H1 (cell line): ENCODE results near the gene ACAT2. TPM values are rescaled to one million over a fixed set of nuclear protein-coding genes. Genes with fewer than 3 reads are reported as not detected.
A peak's percentile ranks its signal among the peaks of the same experiment; 100 is the strongest.

Experiments
- CTCF ChIA-PET: fragments of 300-600 bp; sonication (Branson Sonifier 250); formaldehyde crosslinking; loops from one replicate; lab custom pipeline; 2021; ENCODE audit not compliant: partially characterized antibody; lab: Charles Lee
- POLR2A ChIA-PET: fragments of 300-600 bp; sonication (Branson Sonifier 250); formaldehyde crosslinking; loops from one replicate; lab custom pipeline; 2021; ENCODE audit warnings: inconsistent platforms; ENCODE audit not compliant: partially characterized antibody; lab: Charles Lee
- DNase-seq, 2 experiments: peaks; one replicate each; pipeline versions ENCODE4 v3.0.0 to v3.0.0-alpha.2; 2010 to 2022; ENCODE audit warnings: low spot score in 2 of 2, low read depth in 1 of 2, mixed read lengths in 1 of 2
- FAIRE-seq: peaks from 2 replicates; lab custom pipeline; 2011; peaks lifted over from hg19 to GRCh38; lab: Jason Lieb, UNC
- H2AFZ ChIP-seq: 2 replicates; pipeline ENCODE4 v1.8.1; 2012; ENCODE audit warnings: low read length, inconsistent platforms
- H2AK5ac ChIP-seq: 2 replicates; pipeline ENCODE4 v1.6.1; 2013; ENCODE audit warnings: low read depth, low read length
- H2BK120ac ChIP-seq: replicated peaks from 2 replicates; pipeline ENCODE3; 2013; ENCODE audit warnings: low read depth, low read length, inconsistent platforms
- H2BK12ac ChIP-seq: 2 replicates; pipeline ENCODE4 v1.6.1; 2013; ENCODE audit warnings: low read depth, low read length
- H2BK15ac ChIP-seq: 2 replicates; pipeline ENCODE4 v1.6.1; 2013; ENCODE audit warnings: low read length
- H2BK20ac ChIP-seq: 2 replicates; pipeline ENCODE4 v1.6.1; 2013; ENCODE audit warnings: low read length
- H2BK5ac ChIP-seq: 2 replicates; pipeline ENCODE4 v1.6.1; 2013; ENCODE audit warnings: low read depth, low read length
- H3K14ac ChIP-seq: 2 replicates; pipeline ENCODE4 v1.6.1; 2013; ENCODE audit warnings: inconsistent platforms; ENCODE audit not compliant: insufficient read length
- H3K18ac ChIP-seq: 2 replicates; pipeline ENCODE4 v1.6.1; 2013; ENCODE audit warnings: low read length; ENCODE audit errors: extremely low read depth
- H3K23ac ChIP-seq: 2 replicates; pipeline ENCODE4 v1.6.1; 2013; ENCODE audit warnings: inconsistent platforms; ENCODE audit not compliant: insufficient read length
- H3K23me2 ChIP-seq: 2 replicates; pipeline ENCODE4 v1.6.1; 2013; ENCODE audit warnings: low read depth, low read length
- H3K27ac ChIP-seq: 2 replicates; pipeline ENCODE4 v1.6.1; 2011; ENCODE audit warnings: low read depth, low read length, inconsistent platforms
- H3K27me3 ChIP-seq, 4 experiments: replicated peaks in 1 of 4; 1 replicate in 1 of 4; 2 replicates in 3 of 4; pipeline versions ENCODE4 v1.6.1 to v1.8.1; 2011 to 2013; ENCODE audit warnings: low read length in 3 of 4, mild to moderate bottlenecking in 3 of 4, inconsistent platforms in 2 of 4, mixed read lengths in 2 of 4, moderate library complexity in 1 of 4; ENCODE audit not compliant: control insufficient read depth in 3 of 4, insufficient read depth in 3 of 4; ENCODE audit errors: extremely low read depth in 1 of 4
- H3K36me3 ChIP-seq, 4 experiments: 2 replicates each; pipeline versions ENCODE4 v1.6.1 to v1.8.1; 2011 to 2013; ENCODE audit warnings: mild to moderate bottlenecking in 4 of 4, low read length in 3 of 4, moderate library complexity in 2 of 4, control low read depth in 1 of 4, inconsistent platforms in 1 of 4; ENCODE audit not compliant: insufficient read depth in 4 of 4, control insufficient read depth in 2 of 4
- H3K4ac ChIP-seq: replicated peaks from 2 replicates; pipeline ENCODE3; 2013; ENCODE audit warnings: low read length, low read depth, mixed read lengths, inconsistent platforms; ENCODE audit not compliant: insufficient read length
- H3K4me1 ChIP-seq, 4 experiments: replicated peaks in 1 of 4; 1 replicate in 1 of 4; 2 replicates in 3 of 4; pipeline versions ENCODE4 v1.6.1 to v1.8.1; 2011 to 2013; ENCODE audit warnings: low read length in 3 of 4, inconsistent platforms in 2 of 4, mixed read lengths in 1 of 4; ENCODE audit not compliant: insufficient read depth in 4 of 4, control insufficient read depth in 3 of 4
- H3K4me2 ChIP-seq, 2 experiments: 2 replicates each; pipeline versions ENCODE4 v1.6.1 to v1.8.1; 2011 to 2013; ENCODE audit warnings: low read depth in 2 of 2, low read length in 2 of 2, control low read depth in 1 of 2, inconsistent platforms in 1 of 2, mild to moderate bottlenecking in 1 of 2; ENCODE audit not compliant: insufficient read depth in 1 of 2
- H3K4me3 ChIP-seq, 4 experiments: fragments of 200-600, 300-600 bp in 1 of 4; sonication (generic), shearing (Covaris generic), sonication (Bioruptor Twin) in 1 of 4; 2 replicates each; pipeline versions ENCODE4 v1.5.1 to v1.8.1; 2011 to 2016; ENCODE audit warnings: low read length in 4 of 4, low read depth in 3 of 4, control low read depth in 2 of 4, inconsistent platforms in 2 of 4, mild to moderate bottlenecking in 2 of 4, mixed read lengths in 1 of 4, moderate library complexity in 1 of 4; ENCODE audit not compliant: insufficient read depth in 2 of 4; ENCODE audit errors: extremely low read depth in 1 of 4
- H3K56ac ChIP-seq: replicated peaks from 2 replicates; pipeline ENCODE3; 2013; ENCODE audit warnings: low read depth, mild to moderate bottlenecking, mixed read lengths, low read length, inconsistent platforms; ENCODE audit not compliant: insufficient read length
- H3K79me1 ChIP-seq: 2 replicates; pipeline ENCODE4 v1.6.1; 2013; ENCODE audit warnings: low read depth, low read length, control low read depth
- H3K79me2 ChIP-seq, 2 experiments: 2 replicates each; pipeline versions ENCODE4 v1.6.1 to v1.8.1; 2012 to 2013; ENCODE audit warnings: low read length in 2 of 2, mild to moderate bottlenecking in 2 of 2, inconsistent platforms in 1 of 2; ENCODE audit not compliant: insufficient read depth in 2 of 2, control insufficient read depth in 1 of 2
- H3K9ac ChIP-seq, 4 experiments: replicated peaks in 1 of 4; 1 replicate in 1 of 4; 2 replicates in 3 of 4; pipeline versions ENCODE4 v1.6.1 to v1.8.1; 2011 to 2013; ENCODE audit warnings: low read depth in 3 of 4, low read length in 3 of 4, control low read depth in 2 of 4, mild to moderate bottlenecking in 2 of 4, moderate library complexity in 2 of 4, inconsistent platforms in 1 of 4; ENCODE audit errors: extremely low read depth in 1 of 4
- H3K9me3 ChIP-seq, 2 experiments: 2 replicates each; pipeline versions ENCODE4 v1.6.1 to v1.8.1; 2012 to 2013; ENCODE audit warnings: mild to moderate bottlenecking in 2 of 2, moderate library complexity in 2 of 2, control low read depth in 1 of 2, inconsistent platforms in 1 of 2, low read depth in 1 of 2, low read length in 1 of 2, mixed read lengths in 1 of 2; ENCODE audit not compliant: insufficient read depth in 2 of 2
- H4K20me1 ChIP-seq, 2 experiments: replicated peaks in 1 of 2; 2 replicates each; pipeline versions ENCODE3 to v1.8.1; 2011 to 2013; ENCODE audit warnings: inconsistent platforms in 2 of 2, low read length in 2 of 2, mild to moderate bottlenecking in 1 of 2; ENCODE audit not compliant: insufficient read depth in 2 of 2, control insufficient read depth in 1 of 2
- H4K5ac ChIP-seq: 2 replicates; pipeline ENCODE4 v1.6.1; 2013; ENCODE audit warnings: low read length, low read depth, mixed read lengths, inconsistent platforms; ENCODE audit not compliant: insufficient read length
- H4K8ac ChIP-seq: 2 replicates; pipeline ENCODE4 v1.8.0; 2013; ENCODE audit warnings: mild to moderate bottlenecking, moderate library complexity, low read length, inconsistent platforms; ENCODE audit not compliant: insufficient read depth; ENCODE audit errors: extremely low read depth
- H4K91ac ChIP-seq: replicated peaks from 2 replicates; pipeline ENCODE3; 2013; ENCODE audit warnings: low read length, mixed read lengths, inconsistent platforms; ENCODE audit not compliant: insufficient read length
- KDM4A ChIP-seq: IDR thresholded peaks from one replicate; pipeline ENCODE4 v1.7.1; 2012; ENCODE audit warnings: low read depth, mild to moderate bottlenecking, moderate library complexity, low read length, inconsistent platforms; ENCODE audit not compliant: severe bottlenecking
- KDM5A ChIP-seq: fragments of 200-600 bp; IDR thresholded peaks from 2 replicates; pipeline ENCODE4 v1.7.1; 2012; ENCODE audit warnings: mild to moderate bottlenecking, low read length, inconsistent platforms, mixed read lengths
- MAX ChIP-seq: IDR thresholded peaks from 2 replicates; pipeline ENCODE4 v1.6.1; 2012; ENCODE audit warnings: inconsistent platforms
- SIN3A ChIP-seq, 2 experiments: IDR thresholded peaks in 1 of 2; conservative IDR thresholded peaks in 1 of 2; 2 replicates each; pipeline ENCODE4 v1.6.1; 2011 to 2012; ENCODE audit warnings: low read length in 2 of 2, improper control_type of control experiment in 1 of 2, low read depth in 1 of 2, mild to moderate bottlenecking in 1 of 2
- TAF7 ChIP-seq: optimal IDR thresholded peaks from 2 replicates; pipeline ENCODE3; 2011; ENCODE audit warnings: low read depth, mild to moderate bottlenecking, inconsistent platforms, low read length, moderate library complexity, borderline replicate concordance
- WGBS, 2 experiments: shearing (Covaris generic) in 1 of 2; methylation state at CpG; one replicate each; pipeline versions ENCODE4 v1.1.6 to v1.1.7; 2013 to 2015; ENCODE audit warnings: low lambda C conversion rate in 2 of 2, mixed read lengths in 2 of 2, inconsistent platforms in 1 of 2, low coverage in 1 of 2, missing lambda C conversion rate in 1 of 2; ENCODE audit not compliant: insufficient replicate concordance in 2 of 2, insufficient coverage in 1 of 2, insufficient read length in 1 of 2; ENCODE audit errors: extremely low coverage in 1 of 2, missing lambda C conversion rate in 1 of 2; 5-methylcytosine and 5-hydroxymethylcytosine counted together
- polyA plus RNA-seq, 7 experiments: library from polyadenylated mRNA; depleted of rRNA in 3 of 7; stranded (reverse) in 5 of 7; unstranded in 2 of 7; fragments of >200 nt in 5 of 7; fragments of 200-250 nt in 2 of 7; gene quantifications; 1 replicate in 5 of 7; 2 replicates in 1 of 7; 4 replicates in 1 of 7; pipeline versions ENCODE4 v1.2.1 to v1.2.3, GENCODE V29; 2011 to 2013; ENCODE audit warnings: missing spikeins in 2 of 7, mixed read lengths in 2 of 7
- total RNA-seq: library from RNA; stranded (reverse); fragmentation: NEBNext Ultra II Directional; extraction: Animal tissue kit (Norgen Biotek cat#: 25700); gene quantifications from 2 replicates; pipeline ENCODE4 v1.2.1, GENCODE V29; 2021

The ACAT2 gene
- total and polyA plus RNA-seq, 2 of the 8 experiments (the other 6 are each of a cell fraction or from before 2014, with no cell fraction given): 61.6 to 166 TPM

GRCh38 chr6:159788753-159789376 is 27.0 kb downstream of the ACAT2 start:
- DNase-seq (no peak), FAIRE-seq (no peak)
- peak overlapping the region; percentile 98 for H2BK5ac ChIP-seq
- no peak overlapping the region for H3K14ac ChIP-seq
- H2AFZ ChIP-seq: no peak overlapping the region
- peak overlapping the region; percentile 78 to 94 (median 90) for H3K4me3 ChIP-seq
- peak overlapping the region; percentile 91 for H3K27ac ChIP-seq
- H4K20me1 ChIP-seq: peaks cover 4 to 9% of the 10 kb centered on the region in 2 experiments
- peak overlapping the region; percentile 63 for H3K18ac ChIP-seq
- H4K8ac ChIP-seq: peak overlapping the region; percentile 98
- ChIA-PET CTCF (interaction anchor here (0.7 to 1.2 kb wide), 3 partner anchors 19 to 97 kb away, joined by 3 to 5 read pairs (median 4); no protein-coding TSS in a partner anchor), POLR2A (interaction anchor here (0.9 to 5.3 kb wide), 13 partner anchors 9 to 110 kb away, joined by 3 to 80 read pairs (median 7); partner anchors contain the start of genes ACAT2, PNLDC1 and WTAP)
- H3K36me3 ChIP-seq: peaks cover 6 to 67% (median 32%) of the 10 kb centered on the region in 4 experiments; a peak in 7 of 8 replicates
- no peak overlapping the region for H3K56ac ChIP-seq
- H3K23me2 ChIP-seq: peaks cover 7% of the 10 kb centered on the region
- peaks cover 20 to 83% of the 10 kb centered on the region in 2 experiments for H3K79me2 ChIP-seq
- peak overlapping the region; percentile 76 for H3K4ac ChIP-seq
- no peak overlapping the region for H2BK15ac ChIP-seq
- no peak overlapping the region for H2BK12ac ChIP-seq
- no peaks in the 10 kb centered on the region for H3K27me3 ChIP-seq
- peak overlapping the region; percentile 91 to 97 (median 96) for H3K9ac ChIP-seq
- 2% methylated on average over 41 of the region's 60 CpGs; no CpG with 5 or more reads in 1 of the 2 experiments for WGBS, 2 experiments
- TF ChIP-seq TAF7 (no peak), MAX (peak; percentile 47), SIN3A (conservative IDR thresholded peaks at IDR 0.05 in 1 of 2, IDR thresholded peaks at IDR 0.05 in 1 of 2; ENCODE audit: low read depth in 1 of 2, low read length in 2 of 2) (peak; percentile 40 to 73; a peak in 3 of 4 replicates), KDM4A (peak; percentile 20), KDM5A (0 out of 2 replicates have a peak, but pooled peaks have one; percentile 17)
- H3K23ac ChIP-seq: no peak overlapping the region
- peak overlapping the region; percentile 71 to 99 for H3K4me2 ChIP-seq
- no peak overlapping the region for H2BK20ac ChIP-seq
- no peak overlapping the region for H2BK120ac ChIP-seq
- no peaks in the 10 kb centered on the region for H3K9me3 ChIP-seq
- H2AK5ac ChIP-seq: no peak overlapping the region; the same call in 1 of the 2 replicates
- peak overlapping the region; percentile 81 for H4K5ac ChIP-seq
- no peaks in the 10 kb centered on the region; the same call in 1 of the 2 replicates for H3K79me1 ChIP-seq
- peaks cover 0 to 12% (median 7%) of the 10 kb centered on the region in 4 experiments; a peak in 4 of 7 replicates for H3K4me1 ChIP-seq
- peak overlapping the region; percentile 95 for H4K91ac ChIP-seq
